Hair follicle dermal papilla cell (primary cell): ENCODE measurements around the gene ZNF880. TPM values are rescaled to one million over a fixed set of nuclear protein-coding genes. Genes with fewer than 3 reads are reported as not detected.

Source experiments
- small RNA-seq: library from RNA; depleted of rRNA; stranded (forward); fragments of <200 nt; gene quantifications from one replicate; pipeline ENCODE3, GENCODE V24; 2012
- total RNA-seq: library from RNA; depleted of rRNA; stranded (reverse); fragments of >200 nt; gene quantifications from 2 replicates; pipeline ENCODE4 v1.2.3, GENCODE V29; 2012

Gene ZNF880
- total RNA-seq: 24.2 and 27.6 TPM in 2 replicates

GRCh38 chr19:52369559-52370340, at the start of gene ZNF880:
TSS of gene ZNF880 (plus strand) at chr19:52369923. CDS start at chr19:52369966, 43 bp downstream.

GRCh38 chr19:52336117-52336790, 33.5 kb upstream of the ZNF880 start, which contains the start of gene ZNF610:
TSS of gene ZNF610 (plus strand) at chr19:52336243. CDS start at chr19:52349173, 12,930 bp downstream.

DNA sequence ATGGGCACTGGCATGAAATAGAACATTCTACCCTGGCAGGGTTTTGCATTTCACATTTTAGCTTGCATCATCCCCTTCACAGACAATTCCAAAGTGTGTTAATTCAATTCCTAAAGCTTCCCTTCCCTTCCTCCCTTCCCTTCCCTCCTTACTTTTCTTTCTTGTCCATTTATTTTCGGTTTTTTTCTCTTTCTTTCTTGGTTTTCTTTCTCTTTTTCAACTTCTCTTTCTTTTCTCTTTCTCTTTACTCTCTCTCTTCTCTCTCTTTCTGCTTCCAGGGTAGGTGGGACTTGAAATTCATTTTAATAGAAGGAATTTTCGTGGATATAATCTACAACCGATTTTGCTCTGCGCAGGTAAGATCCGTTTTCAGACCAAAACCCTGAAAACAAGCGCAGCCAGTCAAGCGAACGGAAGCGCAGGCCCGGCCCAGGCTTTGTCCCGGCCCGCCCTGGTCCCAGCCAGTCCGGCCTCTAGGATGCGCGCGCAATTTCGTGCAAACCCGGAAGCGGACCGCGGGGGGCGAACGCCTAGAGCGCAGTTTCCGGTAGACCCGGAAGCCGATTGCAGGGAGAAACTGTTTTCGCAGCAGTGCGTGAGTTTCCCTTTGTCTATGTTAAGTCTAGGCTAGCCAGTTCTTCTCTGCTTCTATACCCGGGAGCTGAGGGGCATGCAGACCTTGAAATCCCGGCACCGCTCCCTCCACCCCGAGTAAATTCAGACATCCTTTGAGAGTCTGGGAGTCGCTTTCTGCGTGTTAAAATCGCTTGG, 27.8 kb downstream of the ZNF880 start, which contains the start of gene ZNF528:
Gene ZNF528, plus strand, starts transcription at position 540 of the 771 bp plus-strand sequence. CDS start 4,165 bp downstream, outside the sequence.

DNA sequence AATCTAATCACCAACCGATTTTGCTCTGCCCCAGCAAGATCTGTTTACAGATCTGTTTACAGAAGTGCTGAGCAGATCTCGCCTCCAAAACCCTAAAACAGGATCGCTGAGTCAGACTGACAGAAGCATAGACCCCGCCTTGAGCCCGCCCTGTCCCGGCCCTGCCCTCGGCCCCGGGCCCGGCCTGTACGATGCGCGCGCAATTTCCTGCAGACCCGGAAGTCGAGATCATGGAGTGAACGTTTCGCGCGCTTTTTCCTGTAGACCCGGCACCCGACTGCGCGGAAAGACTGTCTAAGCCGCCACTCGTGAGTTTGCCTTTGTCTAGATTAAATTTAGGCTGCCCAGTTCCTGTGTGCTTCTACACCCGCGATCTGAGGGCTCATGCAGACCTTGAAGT, 59.2 kb downstream of the ZNF880 start, which contains the start of gene ZNF534:
Gene ZNF534, plus strand, starts transcription at position 212 of the 400 bp plus-strand sequence. CDS start 2,327 bp downstream, outside the sequence.

Small RNA genes lying within 50 kb of the gene (small RNA-seq; reads per million reads assigned to genes)
- not detected for gene AC010332.1

Other genes with a start within 250 kb of the ZNF880 start
- gene ZNF616, start 230.0 kb upstream of the ZNF880 start, total RNA-seq: 5.8 and 7.0 TPM in 2 replicates
- gene ZNF836, start 198.3 kb upstream of the ZNF880 start, total RNA-seq: 8.9 and 11.2 TPM in 2 replicates
- gene PPP2R1A, start 179.9 kb upstream of the ZNF880 start, total RNA-seq: 218 and 247 TPM in 2 replicates
- gene ZNF766, start 100.3 kb upstream of the ZNF880 start, total RNA-seq: 12.7 and 12.8 TPM in 2 replicates
- gene ZNF480, start 72.8 kb upstream of the ZNF880 start, total RNA-seq: 9.9 and 11.1 TPM in 2 replicates
- 1.9 and 2.6 TPM in 2 replicates for gene ZNF610, start 33.7 kb upstream of the ZNF880 start, total RNA-seq
- 34.7 and 42.9 TPM in 2 replicates for gene ZNF528, start 27.9 kb downstream of the ZNF880 start, total RNA-seq
- gene ZNF534, start 59.2 kb downstream of the ZNF880 start, total RNA-seq: not detected in 2 replicates
- gene ZNF578, start 83.6 kb downstream of the ZNF880 start, total RNA-seq: 4.6 and 5.7 TPM in 2 replicates
- 16.8 and 20.9 TPM in 2 replicates for gene ZNF808, start 157.7 kb downstream of the ZNF880 start, total RNA-seq
- 12.4 and 18.0 TPM in 2 replicates for gene ZNF701, start 200.4 kb downstream of the ZNF880 start, total RNA-seq